ENCODE measurements around the gene GLUD2. TPM values are rescaled to one million over a fixed set of nuclear protein-coding genes. Genes with fewer than 3 reads are reported as not detected.

The GLUD2 gene
- total RNA-seq, 1 experiment from 2014 or later = 2.5 TPM

Other genes with a start within 250 kb of the GLUD2 start
- gene CT47B1, start 171.7 kb upstream of the GLUD2 start, total RNA-seq (2014; rRNA removed; shearing (Covaris generic)) = not detected in 2 replicates
- not detected in 2 replicates for gene CT47A11, start 110.5 kb upstream of the GLUD2 start, total RNA-seq (2014; rRNA removed; shearing (Covaris generic))
- not detected in 2 replicates for gene CT47A10, start 105.6 kb upstream of the GLUD2 start, total RNA-seq (2014; rRNA removed; shearing (Covaris generic))
- gene CT47A9, start 100.7 kb upstream of the GLUD2 start, total RNA-seq (2014; rRNA removed; shearing (Covaris generic)) = not detected in 2 replicates
- not detected in 2 replicates for gene CT47A8, start 95.9 kb upstream of the GLUD2 start, total RNA-seq (2014; rRNA removed; shearing (Covaris generic))
- gene CT47A7, start 91.0 kb upstream of the GLUD2 start, total RNA-seq (2014; rRNA removed; shearing (Covaris generic)) = not detected in 2 replicates
- not detected in 2 replicates for gene CT47A6, start 86.1 kb upstream of the GLUD2 start, total RNA-seq (2014; rRNA removed; shearing (Covaris generic))
- not detected in 2 replicates for gene CT47A5, start 81.3 kb upstream of the GLUD2 start, total RNA-seq (2014; rRNA removed; shearing (Covaris generic))
- not detected in 2 replicates for gene CT47A4, start 76.4 kb upstream of the GLUD2 start, total RNA-seq (2014; rRNA removed; shearing (Covaris generic))
- gene CT47A3, start 71.5 kb upstream of the GLUD2 start, total RNA-seq (2014; rRNA removed; shearing (Covaris generic)) = not detected in 2 replicates
- gene CT47A2, start 66.7 kb upstream of the GLUD2 start, total RNA-seq (2014; rRNA removed; shearing (Covaris generic)) = not detected in 2 replicates
- gene CT47A1, start 61.9 kb upstream of the GLUD2 start, total RNA-seq (2014; rRNA removed; shearing (Covaris generic)) = not detected in 2 replicates

Measured in A172 (cell line).